Measurements from ENCODE around the gene ANTXR2.

ANTXR2 gene

DNA sequence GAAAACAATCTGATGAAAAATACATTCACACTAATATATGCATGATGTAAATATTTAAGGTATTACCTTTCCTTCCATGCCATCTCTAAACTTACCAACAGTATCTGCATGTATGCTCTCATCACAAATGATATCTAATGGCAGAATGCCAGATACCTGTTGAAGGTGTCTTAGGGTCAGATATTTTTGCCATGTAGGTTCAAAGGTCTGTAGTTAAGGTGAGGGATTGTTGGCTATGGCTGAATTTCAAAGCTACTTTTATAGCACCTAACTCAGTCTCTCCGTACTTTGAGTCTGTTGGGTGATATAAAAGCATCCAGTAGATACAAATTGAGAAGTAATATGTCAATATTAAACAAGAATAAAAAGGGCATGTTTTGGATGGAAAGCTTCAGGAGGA, 19.8 kb upstream of the ANTXR2 start:
- in situ Hi-C loops (cut with MboI; ENCODE audit: low sequenced_read_pairs): no loop called here

DNA sequence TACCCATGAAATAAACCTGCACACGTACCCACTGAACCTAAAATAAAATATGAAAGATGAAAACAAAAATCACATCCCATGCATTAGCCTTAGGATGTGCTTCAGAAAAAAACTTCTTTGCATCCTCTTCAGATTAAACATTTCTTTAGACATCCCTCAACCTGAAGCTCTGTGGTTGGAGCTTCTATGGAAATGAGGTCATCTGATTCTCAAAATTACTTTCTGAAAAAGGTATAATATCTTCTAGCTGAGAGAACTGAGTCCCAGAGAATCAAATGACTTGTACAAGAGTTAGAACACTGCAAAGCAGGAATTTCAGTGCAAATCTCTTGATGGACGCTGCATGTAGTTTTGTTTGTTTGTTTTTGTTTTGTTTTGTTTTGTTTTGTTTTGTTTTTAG, 19.1 kb upstream of the ANTXR2 start:
- in situ Hi-C loops (cut with MboI; ENCODE audit: low sequenced_read_pairs): no loop called here

DNA sequence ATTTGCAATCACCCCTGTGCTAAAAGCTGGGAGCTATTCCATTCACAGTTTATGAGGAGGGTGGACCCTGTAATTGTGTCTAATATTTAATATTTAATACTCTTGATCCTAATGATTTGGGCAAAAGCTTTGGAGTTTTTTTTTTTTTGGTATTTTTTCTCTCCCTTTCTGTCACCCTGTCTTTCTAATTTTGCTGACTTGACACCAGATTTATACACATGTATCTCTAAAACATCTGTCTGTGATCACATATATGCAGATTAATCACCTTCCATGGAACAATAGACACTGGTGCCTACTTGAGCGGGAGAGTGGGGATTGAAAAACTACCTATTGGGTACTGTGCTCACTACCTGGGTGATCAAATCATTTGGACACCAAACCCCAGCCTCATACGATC, 18.7 kb upstream of the ANTXR2 start:
- in situ Hi-C loops (cut with MboI; ENCODE audit: low sequenced_read_pairs): no loop called here

DNA sequence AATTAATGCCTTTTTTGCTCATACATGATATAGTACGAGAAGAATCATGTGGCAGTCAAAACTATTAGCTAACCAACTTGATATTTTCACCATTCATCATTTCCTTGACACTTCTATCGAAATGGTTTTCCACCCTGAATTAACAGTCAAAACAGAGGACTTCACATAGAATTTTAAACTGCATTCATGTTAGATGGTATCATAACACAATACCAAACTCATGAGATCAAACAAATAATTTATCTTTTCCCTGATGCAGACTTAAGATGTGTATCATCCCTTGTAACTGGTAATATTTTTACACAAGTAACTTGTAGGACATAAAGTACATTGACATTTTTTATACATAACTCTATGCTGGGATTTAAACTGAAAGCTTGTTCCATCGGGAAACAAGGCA, 18.2 kb upstream of the ANTXR2 start:
- in situ Hi-C loops (cut with MboI; ENCODE audit: low sequenced_read_pairs): no loop called here

DNA sequence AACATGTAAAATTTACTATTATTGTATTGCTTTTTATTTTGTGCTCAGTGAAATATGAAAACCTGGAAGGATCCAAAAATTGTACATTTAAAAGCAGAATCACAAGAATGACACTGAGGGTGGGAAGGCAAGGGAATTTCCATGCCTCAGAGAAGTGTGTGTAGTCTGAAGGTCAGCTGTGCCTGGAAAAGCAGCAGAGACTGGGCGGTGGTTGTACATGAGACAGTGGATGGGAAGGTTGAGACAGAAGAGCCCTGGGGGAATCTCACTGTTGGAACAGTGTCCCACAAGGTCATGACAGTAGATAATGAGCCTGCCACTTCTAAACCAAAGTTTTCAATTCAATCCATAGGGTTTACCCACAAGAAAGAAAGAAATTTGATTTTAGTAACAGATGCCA, 17.1 kb upstream of the ANTXR2 start:
- in situ Hi-C loops (cut with MboI; ENCODE audit: low sequenced_read_pairs): no loop called here

DNA sequence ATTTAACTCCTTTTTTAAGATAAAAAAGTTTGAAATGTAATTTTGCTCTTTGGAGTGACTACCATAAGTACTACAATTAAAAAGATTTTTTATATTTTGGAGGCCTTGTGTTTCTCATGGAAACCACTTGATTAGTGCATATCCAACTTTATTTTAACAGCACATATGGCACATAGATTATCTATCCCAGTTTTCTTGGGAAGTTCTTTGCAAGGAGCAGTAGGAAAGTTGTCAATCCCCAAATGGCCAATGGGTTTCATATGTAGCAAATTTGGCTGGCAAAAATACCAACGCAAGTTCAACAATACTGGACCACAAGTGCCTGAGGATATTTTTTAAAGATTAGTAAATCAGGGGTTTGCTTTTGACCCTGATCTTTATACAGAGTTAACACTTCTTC, 15.4 kb upstream of the ANTXR2 start:
- in situ Hi-C loops (cut with MboI; ENCODE audit: low sequenced_read_pairs): no loop called here

DNA sequence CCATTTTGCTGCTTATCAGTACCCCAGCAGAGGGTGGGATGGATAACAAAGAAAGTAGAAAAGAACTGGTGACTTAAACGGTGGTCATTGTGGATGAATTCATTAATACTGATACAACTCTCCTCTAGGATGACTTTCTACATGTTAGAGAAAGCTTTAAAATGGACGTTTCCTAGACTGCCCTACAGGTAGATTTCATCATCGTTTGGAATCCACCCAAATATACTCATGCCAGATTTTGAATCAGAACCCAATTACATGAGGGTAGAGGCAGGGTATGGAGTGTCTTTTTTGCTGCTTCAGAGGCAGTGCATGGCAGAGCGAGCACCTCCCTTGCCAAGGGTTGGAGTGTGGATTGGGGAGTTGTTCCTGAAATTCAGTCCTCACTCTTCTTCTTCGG, 13.3 kb upstream of the ANTXR2 start:
- in situ Hi-C loops (cut with MboI; ENCODE audit: low sequenced_read_pairs): no loop called here

DNA sequence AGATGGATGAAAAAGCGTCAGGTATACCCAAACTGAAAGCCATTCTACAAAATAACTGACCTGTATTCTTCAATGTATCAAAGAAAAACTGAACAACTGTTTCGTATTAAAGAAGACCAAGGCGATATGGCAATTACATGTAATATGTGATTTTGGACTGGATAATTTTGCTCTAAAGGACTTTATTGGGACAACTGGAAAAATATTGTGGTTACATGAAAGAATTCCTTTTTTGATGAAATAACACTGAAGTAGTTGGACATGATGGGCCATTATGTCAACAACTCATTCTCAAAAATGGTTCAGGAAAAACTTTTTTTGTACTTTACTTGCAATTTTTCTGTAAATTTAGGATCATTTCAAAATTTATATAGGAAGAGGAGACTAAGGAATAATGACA, 12.1 kb upstream of the ANTXR2 start:
- in situ Hi-C loops (cut with MboI; ENCODE audit: low sequenced_read_pairs): no loop called here

DNA sequence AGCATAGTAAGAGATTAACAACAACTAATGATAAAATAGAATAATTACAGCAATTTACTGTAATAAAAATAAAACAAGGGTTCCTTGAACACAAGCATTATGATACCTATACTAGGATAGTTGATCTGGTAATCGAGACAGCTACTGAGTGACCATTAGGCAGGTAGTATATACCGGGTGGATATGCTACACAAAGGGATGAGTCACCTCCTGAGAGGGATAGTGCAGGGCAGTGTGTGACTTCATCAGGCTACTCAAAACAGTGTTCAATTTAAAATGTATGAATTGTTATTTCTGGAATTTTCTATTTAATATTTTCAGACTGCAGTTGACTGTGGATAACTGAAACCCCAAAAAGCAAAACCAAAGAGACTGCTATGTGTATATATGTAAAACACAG, 9.7 kb upstream of the ANTXR2 start:
- in situ Hi-C loops (cut with MboI; ENCODE audit: low sequenced_read_pairs): no loop called here

DNA sequence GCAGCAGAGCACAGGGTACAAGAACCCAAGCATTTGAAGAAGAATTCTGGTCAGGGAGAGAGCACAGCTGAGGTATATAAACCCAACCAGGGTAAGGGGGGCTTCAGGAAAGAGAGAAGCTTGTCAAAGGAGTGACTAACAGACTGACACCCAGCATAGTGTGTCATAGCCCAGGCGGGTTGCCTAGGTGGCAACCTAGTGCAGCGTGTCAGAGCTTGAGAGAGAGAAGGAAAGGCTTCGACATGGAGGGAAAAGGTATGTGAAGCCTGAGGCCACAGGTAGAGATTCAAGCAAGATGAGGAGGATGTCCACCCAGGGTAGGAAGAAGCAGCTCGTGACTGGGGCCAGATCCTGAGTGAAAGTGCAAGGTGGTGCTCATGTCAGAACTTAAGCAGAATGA, 8.5 kb upstream of the ANTXR2 start:
- in situ Hi-C loops (cut with MboI; ENCODE audit: low sequenced_read_pairs): no loop called here

DNA sequence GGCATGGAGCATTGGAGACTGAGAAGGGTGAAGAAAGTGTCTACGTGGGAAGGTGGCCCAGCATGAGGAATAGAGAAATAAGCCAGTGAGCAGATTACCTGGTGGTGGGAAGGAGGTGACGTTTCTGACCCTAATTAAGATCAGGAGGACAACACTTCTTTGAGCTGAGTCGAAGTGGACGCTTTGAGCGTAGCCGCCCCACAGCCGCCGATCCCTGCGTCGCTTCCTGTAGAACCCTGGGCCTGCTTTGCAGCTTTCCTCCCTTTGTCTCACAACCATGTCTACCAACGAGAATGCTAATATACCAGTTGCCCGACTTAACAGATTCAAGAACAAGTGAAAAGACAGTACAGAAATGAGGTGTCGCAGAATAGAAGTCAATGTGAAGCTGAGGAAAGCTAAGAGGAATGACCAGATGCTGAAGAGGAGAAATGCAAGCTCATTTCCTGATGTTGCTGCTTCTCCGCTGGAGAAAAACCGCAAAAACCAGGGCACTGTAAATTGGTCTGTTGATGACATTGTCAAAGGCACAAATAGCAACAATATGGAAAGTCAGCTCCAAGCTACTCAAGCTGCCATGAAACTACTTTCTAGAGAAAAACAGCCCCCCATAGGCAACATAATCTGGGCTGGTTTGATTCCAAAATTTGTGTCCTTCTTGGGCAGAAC, 6.4 kb upstream of the ANTXR2 start:
- in situ Hi-C loops (cut with MboI; ENCODE audit: low sequenced_read_pairs): no loop called here

DNA sequence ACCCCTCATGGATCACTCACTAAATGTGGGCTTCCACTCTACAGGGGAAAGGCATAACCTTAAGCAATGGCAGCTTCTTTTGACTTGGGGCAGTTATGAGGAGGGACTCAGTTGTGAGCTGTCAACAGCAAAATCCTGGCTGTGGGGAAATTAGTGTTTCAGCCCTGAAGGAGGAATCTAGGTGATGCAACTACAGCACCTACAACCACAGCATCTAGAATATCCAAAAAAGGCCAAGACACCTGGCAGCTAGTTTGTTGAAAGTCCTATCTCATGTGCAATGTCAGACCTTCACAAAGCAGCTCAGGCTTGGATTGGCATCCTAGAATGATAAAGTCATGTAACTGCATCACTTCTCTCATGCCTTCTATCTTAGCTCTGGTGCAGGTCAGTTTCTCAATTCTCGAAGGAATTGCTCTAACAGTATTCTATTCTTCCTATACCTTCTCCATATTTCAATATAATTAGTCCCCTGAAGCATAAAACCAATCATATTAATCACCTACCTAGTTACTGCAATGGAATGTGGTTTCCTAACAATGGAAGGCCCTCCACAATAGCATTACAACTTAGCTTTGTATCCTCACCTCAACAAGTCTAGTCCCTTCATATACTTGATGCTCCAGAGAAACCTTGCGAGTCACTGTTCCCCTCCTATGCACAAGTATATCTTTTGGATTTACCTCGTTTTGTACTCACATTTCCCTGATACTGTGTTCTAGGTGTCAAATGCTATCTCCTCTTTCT, 5.5 kb upstream of the ANTXR2 start:
- in situ Hi-C loops (cut with MboI; ENCODE audit: low sequenced_read_pairs): no loop called here

DNA sequence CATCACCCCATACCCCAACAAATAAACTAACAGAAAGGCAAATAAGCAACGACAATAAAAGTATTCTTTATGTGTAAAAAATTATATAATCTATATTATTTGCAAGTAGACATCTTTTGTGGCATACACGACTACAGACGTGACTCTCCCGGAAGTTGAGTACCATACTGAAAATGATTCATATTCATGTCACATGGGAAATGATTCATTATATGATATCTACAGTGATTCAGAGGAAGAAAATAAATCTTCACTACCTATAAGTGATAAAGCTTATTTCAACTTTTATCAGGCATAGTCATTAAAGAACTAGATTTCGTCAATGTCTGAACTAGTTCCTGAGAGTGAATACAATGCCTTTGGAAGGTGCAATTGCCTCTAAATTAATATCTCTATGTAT, 4.6 kb upstream of the ANTXR2 start:
- in situ Hi-C loops (cut with MboI; ENCODE audit: low sequenced_read_pairs): no loop called here

DNA sequence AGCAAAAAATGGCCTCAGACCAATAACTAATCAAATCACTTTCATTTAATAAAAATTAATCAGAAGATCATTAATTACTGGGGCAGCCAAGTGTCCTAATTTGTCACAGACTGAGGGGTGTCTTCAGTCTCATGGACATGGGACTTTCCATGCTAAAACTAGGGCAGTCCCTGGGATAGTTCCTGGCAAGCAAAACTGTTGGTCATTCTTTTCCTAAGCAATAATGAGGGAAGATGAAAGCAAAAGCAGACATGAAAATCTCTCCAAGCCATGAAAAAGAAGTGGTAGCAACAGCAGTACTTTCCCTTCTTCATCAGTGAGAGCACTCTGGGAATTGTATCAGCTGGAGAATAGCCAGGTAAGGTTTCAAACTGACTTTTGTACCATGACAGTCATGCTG, 3.7 kb upstream of the ANTXR2 start:
- in situ Hi-C loops (cut with MboI; ENCODE audit: low sequenced_read_pairs): no loop called here

DNA sequence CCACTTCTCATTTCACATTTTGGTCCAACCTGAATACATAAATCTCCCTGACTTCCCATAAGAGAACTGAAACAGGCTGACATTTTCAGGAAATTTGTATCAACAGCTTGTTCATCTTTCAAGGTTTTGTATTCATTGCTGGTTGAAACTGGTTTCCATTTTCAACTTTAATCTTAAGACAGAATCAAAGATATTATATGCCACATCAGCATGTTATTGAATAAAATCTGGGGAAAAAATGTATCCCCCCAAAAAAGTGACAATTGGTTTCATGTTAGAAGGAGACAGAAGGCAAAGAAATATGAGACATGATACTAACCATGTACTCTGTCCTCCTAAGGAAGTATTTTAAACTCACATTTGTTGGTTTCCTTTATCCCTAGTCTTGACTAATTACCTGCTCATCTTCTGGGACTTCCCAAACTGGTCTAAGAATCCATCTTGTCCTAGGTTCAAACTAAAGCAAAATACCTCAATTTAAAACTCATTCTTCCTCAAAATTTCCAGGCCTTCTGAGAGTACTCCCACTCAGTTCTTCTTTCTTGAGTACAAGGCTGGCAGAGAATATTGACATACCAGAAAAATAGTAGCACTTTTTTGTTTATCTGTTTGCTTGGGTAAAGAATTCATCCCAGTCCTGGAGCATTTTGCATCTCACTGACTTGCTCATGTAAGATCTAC, 3.1 kb upstream of the ANTXR2 start:
- in situ Hi-C loops (cut with MboI; ENCODE audit: low sequenced_read_pairs): no loop called here

DNA sequence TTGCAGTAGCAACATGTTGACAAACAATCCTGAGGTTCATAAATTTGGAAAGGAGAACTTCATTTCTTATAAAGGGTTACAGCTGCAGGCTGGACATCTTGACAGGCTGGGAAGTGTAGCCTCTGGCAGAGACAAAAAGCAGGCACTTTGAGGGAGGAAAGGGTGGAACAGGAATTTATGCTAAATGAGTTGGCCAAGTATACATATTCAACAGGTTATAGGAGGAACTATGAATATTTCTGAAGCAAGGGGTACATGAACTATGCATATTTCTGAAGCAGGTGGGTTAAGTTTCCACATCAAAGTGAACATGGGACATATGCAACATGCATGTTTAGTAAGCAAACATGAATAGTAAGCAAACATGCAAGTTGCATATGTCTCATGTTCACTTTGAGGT, 1.6 kb upstream of the ANTXR2 start:
- in situ Hi-C loops (cut with MboI; ENCODE audit: low sequenced_read_pairs): loop anchor here (5.0 kb wide), 1 partner anchor 33 kb away; no protein-coding TSS in a partner anchor

DNA sequence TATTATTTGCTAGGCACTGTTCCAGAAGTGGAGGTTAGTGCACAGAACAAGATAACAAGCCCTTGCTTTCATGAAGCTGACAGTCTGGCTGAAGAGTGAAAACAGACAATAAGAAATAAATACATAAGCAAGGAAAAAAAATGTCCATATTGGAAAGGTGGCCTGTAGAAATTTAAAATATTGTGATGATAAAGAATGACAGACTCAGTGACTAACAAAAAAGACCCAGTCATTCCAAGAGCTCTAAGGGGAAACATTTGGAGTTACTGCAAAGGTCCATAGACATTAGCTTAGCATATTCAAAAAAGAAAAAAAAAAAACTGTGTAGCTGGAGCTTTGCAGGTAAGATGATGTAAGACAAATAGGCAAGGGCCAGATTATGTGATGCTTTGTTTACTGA, 1.0 kb upstream of the ANTXR2 start:
- in situ Hi-C loops (cut with MboI; ENCODE audit: low sequenced_read_pairs): loop anchor here (5.0 kb wide), 1 partner anchor 33 kb away; no protein-coding TSS in a partner anchor

DNA sequence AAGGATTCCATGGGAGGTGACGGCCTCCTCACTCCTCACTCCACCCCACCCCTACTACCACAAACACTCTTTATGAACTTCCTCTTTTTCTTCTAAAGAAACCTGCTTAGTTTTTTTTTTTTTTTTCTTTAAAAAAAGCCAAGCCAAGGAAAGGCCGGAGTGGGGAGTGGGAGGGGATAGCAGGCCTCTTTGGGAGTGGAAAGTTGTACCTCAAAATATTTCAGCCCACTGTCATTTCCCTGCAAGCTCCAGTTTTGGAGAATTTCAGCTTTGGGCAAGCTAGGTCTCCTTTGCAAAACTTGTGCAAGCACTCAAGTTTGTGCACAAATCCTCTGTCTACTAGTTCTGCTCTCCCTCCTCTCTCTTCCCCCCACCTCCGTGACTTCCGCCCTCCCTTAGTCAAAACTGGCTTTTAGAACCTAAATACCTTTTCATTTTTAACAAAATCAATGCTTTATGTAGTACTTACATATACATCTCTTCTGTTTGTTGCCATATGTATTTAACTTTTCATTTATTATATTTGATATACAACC, 512 bp upstream of the ANTXR2 start:
- in situ Hi-C loops (cut with MboI; ENCODE audit: low sequenced_read_pairs): loop anchor here (5.0 kb wide), 1 partner anchor 34 kb away; no protein-coding TSS in a partner anchor

DNA sequence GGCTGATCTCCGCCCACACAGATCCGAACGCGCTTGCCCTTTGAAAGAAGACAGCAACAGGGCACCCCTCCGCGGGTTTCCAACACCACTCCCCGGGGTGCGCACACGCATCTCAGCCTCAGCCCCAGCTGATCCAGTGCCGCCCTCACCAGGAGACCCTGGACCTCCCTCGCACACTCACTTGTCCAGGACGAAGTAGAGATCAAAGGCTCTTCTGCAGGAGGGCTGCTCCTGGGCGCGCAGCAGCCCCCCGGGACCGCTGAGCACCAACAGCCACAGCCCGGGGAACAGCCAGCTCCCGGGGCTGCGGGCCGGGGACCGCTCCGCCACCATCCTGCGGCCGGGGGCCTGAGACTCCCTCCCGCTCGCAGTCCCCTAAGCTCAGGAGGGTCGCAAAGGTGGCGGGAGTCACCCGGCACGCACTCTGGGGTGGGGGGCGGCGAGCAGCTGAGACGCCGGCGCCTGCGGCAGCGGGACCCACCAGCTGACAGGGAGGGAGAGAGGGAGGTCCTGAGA, 743 bp downstream of the ANTXR2 start:
- in situ Hi-C loops (cut with MboI; ENCODE audit: low sequenced_read_pairs): loop anchor here (5.0 kb wide), 1 partner anchor 35 kb away; no protein-coding TSS in a partner anchor

DNA sequence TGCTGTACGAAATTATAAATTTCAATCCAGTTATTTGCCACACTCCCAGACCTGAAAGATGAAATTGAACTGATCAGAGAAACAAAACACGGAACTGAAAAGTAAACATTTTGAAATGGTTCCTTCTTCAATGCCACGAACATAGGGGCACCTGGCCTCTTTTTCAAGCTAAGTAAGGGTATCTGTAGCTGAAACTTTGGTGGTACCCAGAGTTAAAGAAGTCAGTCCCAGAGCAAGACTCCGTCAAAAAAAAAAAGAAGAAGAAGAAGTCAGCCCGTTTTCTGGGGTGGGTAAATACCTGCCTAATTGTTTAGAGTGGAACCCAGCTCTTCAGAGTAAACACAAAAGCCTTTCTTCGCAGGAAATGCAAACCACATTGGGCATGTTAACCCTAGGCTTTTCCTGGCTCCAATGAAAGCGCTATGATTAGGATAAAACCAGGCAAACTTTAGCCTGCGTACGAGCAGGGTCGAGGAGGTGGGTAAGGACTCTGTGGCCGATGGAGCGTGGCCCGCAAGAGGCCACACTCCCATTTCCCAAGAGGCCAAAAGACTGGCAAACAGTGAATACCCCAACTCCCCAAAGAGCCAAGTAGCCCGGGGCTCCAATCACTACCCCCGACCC, 1.3 kb downstream of the ANTXR2 start:
- in situ Hi-C loops (cut with MboI; ENCODE audit: low sequenced_read_pairs): loop anchor here (5.0 kb wide), 1 partner anchor 36 kb away; no protein-coding TSS in a partner anchor

Data from HL-60/S4 (cell line).